NCI-H526 treated with DMSO at 0.1 percent for 48 hours (cell line): ENCODE data around the gene SPRR1B.
"Not testable (repeated sequence)": the region's sequence is repeated elsewhere in the genome, so short reads cannot be mapped to it uniquely, and the experiment has no call there.

Experiments
- DNase-seq: peaks from one replicate; lab custom pipeline; 2025; lab: John Stamatoyannopoulos, UW

The SPRR1B gene

GRCh38 chr1:153040950-153041631, 10.1 kb downstream of the SPRR1B start, which contains the start of gene SPRR2D:
Gene SPRR2D, minus strand, starts transcription at chr1:153041120. Its CDS starts 774 bp downstream, at chr1:153040346.
- no peak for DNase-seq

- DNase-seq, result no peak
Observed at GRCh38 chr1:153049211-153049610, 18.2 kb downstream of the SPRR1B start.

GRCh38 chr1:153056111-153056510, 25.1 kb downstream of the SPRR1B start:
- DNase-seq, result not testable (repeated sequence)

DNA sequence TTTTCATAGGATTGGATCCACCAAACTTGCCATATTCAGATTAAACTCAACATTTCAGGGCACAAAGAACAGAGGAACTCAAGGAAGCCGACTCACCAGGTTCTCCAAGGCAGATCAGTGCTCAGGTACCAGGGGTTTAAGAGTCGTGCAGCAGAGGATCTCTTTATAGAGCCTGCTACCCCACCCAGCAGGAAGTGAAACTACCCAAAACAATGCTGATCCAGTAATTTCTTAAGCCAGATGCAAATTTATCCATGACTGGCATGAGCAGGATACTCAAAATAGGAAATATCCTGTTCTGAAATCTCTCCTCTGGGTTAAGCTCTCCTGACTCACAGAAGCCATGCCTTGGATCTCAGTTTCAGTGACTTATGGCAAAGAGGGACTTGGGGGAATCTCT, 26.4 kb downstream of the SPRR1B start, which contains the start of gene SPRR2A:
Gene SPRR2A (minus strand): TSS at position 138 of the 400 bp plus-strand sequence. CDS start 777 bp downstream, outside the sequence.
- no peak for DNase-seq

GRCh38 chr1:153058154-153058553, 27.2 kb downstream of the SPRR1B start:
- no peak for DNase-seq

DNA sequence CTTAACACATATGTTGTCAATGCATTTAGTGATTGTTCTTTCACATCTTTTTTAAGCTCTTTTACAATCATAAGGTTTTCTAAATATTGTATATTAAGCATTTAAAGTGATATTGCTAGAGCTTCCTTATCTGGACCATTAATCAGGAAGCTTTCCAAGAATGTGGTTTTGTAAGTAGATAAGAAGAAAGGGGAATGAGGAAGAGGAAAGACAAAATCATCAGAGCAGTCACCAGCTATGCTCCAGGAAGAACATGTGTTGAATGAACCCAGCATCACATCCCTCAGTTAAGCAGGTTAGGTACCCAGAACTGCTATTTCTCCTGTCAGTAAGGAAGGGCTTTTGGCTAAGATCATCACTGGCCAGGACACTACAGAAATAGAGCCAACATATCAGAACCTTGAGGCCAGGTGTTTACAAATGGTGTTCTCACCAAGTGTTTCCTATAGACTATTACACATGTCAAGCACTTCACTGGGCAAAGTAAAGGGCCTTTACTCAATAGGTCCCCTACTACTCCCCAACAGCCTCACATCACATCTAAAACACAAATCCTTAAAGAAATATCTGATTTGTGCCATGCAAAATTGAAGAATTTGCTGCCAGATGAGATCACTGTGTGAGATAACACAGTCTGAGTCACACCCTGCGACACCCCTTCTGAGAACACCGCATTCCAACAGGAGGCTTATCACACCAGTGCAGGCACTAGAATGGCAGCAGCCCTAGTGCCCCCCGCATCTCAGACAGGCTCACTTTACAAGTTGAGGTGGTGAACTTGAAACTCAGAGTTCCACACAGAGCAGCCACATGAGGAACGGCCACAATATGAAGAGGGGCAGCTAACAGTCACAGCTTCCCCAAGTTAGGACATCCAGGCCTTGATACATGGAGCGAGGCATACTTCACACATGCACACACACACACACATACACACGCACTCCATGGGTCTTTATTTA, 28.1 kb downstream of the SPRR1B start:
- no peak for DNase-seq

DNA sequence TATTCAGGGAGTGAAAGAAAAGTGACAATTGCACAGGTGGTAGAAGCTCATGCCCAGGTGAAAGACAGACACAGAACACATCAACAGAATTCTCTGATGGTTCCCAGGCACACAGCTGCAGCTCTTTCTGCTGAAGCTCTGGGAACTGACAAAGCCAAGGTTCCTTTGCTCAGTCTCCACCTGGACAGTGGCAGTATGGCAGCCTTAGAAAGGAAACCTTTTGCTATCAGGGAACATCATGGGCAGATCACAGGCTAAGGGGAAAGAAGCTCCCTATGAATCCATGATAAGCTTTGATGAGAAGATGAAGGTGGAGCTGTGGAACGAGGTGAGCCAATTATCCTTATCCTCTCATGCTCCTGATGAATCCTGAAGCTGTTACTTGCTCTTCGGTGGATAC, 39.2 kb downstream of the SPRR1B start:
- no peak for DNase-seq

DNA sequence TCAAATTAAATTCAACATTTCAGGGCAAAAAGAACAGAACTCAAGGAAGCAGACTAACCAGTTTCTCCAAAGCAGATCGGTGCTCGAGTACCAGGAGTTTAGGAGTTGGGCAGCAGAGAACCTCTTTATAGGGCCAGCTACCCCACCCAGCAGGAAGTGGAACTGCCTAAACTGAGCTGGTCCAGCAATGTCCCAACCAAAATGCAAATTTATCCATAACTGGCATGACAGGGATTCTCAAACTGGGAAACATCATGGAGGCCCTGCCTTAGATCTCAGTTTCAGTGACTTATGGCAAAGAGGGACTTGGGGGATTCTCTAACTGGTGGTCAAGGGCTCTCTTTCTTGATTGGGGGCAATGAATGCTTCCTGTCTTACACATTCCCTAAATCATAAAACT, 40.5 kb downstream of the SPRR1B start, which contains the start of gene SPRR2B:
Gene SPRR2B (minus strand): TSS at position 101 of the 400 bp plus-strand sequence. CDS start 772 bp downstream, outside the sequence.
- no peak for DNase-seq

DNA sequence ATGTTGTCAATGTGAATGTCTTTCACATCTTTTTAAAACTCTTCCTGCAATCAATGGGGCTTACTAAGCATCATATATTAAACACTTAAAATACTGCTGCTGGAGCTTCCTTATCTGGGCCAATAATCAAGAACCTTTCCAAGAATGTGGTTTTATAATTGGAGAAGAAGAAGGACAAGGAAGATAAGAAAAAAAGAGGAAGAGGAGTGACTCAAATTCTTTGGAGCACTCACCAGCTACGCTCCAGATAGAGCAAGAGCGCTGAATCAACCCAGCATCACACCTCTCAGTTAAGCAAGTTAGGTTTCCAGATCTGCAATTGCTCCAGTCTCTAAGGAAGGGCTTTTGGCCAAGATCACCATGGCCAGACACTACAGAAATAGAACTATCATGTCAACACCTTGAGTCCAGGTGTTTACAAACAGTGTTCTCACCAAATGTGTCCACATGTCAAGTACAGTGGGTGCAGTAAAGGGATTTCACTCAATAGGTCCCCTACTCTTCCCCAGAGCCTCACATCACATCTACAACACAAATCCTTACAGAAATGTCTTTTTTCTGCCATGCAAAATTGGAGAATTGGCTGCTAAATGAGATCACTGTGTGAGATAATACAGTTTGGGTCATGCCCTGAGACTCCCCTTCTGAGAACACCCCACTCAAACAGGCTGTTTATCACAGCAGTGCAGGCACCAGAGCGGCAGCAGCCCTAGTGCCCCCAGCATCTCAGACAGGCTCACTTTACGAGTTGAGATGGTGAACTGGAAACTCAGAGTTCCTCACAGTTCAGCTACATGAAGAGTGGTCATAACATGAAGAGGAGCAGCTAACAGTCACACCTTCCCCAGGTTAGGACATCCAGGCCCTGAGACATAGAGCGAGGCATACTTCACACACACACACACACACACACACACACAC, 42.1 kb downstream of the SPRR1B start:
- no peak for DNase-seq

- DNase-seq, result no peak
Observed at GRCh38 chr1:153081736-153082135, 50.7 kb downstream of the SPRR1B start.
